Fibroblast of skin of back (primary cell): ENCODE measurements around the gene GGTLC1.
A peak's percentile ranks its signal among the peaks of the same experiment; 100 is the strongest.

Experiments
- DNase-seq: peaks from one replicate; pipeline ENCODE4 v3.0.0-alpha.2; 2013

The GGTLC1 gene

DNA sequence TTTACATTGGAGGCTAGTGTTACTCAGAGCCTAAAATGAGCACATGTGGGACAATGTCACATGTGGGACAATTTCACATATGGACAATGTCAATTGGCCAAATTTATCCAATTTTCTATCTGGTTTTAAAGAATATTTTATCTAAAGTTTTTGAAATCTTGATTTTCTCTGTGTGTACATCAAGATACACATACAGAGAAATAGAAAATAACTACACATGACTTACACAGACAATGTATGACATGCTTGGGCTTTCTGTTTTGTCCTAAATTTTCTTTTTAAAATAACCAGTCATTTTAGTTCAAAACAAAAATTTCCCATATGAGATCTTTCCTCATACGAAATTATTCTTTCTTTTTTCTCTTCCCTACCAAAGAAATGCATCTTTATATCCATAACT lies 24.6 kb downstream of the GGTLC1 start:
- DNase-seq = no peak

DNA sequence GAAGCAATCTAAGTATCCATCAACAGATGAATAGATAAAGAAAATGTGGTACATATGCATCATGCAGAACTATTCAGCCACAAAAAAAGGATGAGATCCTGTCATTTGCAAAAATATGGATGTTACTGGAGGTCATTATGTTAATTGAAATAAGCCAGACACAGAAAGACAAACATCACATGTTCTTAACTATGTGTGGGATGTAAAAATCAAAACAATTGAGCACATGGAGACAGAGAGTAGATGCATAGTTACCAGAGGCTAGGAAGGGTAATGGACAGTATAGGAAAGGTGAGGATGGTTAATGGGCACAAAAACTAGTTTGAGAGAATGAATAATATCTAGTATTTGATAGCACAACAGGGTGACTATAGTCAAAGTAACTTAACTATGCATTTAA lies 26.3 kb downstream of the GGTLC1 start:
- DNase-seq = no peak

DNA sequence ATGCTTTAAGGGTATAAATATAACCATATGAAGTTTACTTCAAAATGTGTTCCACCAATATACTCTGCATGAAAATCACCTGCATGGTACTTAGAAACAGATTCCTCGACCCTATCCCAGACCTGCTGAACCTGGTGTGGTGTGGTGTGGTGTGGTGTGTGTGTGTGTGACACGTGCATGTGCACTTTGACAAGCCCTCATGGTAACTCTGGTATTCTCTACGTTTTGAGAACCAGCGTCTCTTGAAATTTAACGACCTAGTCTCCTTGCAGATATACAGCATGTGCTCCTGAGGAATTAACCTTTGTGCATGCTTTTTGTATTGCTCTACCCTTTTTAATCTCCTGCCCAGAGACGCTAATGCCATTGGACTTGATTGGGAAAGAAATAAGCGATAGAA lies 29.5 kb downstream of the GGTLC1 start:
- no peak for DNase-seq

DNA sequence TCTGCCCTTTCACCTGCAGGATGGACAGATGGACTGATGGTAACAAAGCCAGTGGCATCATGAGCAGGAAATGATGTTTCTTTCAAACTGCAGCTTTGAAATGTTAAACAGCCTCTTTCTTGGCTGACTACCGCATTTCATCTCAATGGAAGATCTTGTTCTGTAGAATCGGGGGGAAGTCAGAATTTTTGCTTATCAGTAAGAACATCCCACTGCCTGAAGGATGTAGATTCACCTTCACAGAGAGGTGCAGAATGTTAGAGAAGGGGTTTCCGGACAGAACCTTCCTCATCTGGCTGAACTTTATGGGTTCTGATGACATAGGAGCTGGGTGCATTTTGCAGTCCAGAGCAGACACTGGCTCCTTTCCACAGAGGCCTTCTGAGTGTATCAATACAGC lies 32.7 kb downstream of the GGTLC1 start:
- no peak for DNase-seq

DNA sequence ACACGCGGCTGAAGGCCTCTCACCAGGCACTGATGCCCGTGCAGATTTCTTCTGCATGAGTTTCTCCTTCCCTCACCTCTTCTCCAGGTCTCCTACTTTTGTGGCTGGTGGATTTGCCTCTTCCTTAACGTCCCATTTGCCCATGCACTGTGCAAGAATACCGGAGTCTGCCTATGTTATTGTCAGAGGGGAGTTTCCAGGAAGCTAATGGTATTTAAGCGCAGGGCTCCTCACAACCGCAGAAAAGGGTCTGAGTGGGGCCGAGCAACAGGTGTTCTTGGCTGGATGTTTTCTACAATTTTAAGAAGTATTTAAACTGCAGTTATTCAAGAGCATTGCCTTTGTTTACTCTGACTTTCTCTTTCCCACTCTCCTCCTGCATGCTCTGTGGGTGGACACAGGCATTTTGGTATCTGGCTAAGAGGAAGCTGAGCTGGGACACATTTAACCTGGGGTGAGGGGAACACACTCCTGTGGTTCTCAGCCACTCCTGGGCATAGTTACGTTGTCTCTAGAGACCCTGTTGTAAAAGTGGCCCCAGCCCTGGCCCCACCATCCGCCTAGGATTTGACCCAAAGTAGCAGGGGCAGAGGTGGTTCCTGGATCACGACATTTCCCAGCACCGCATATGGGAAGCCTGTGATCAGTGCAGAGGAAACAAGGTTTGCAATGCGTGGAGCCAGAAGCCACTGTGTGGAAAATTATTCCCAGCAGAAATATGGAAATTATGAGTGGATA lies 34.4 kb downstream of the GGTLC1 start:
- DNase-seq = no peak

DNA sequence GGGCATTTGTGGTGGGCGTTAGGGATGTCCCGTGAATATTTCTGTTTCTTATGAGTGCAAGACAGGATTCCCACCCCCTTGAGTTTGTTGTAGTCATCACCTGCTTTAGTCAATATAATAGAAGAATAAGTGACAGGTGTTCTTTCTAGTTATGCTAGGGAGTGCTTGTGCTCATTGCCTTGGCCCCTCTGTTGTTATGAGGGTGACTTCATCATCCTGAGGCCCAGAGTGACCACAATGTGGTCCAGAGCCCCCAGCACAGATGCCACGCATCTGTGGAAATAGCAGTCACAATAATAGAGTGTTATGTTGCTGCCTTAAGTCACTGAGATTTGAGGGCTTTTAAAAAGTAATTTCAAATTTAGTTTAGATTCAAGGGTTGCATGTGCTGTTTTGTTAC lies 42.4 kb downstream of the GGTLC1 start:
- no peak for DNase-seq

DNA sequence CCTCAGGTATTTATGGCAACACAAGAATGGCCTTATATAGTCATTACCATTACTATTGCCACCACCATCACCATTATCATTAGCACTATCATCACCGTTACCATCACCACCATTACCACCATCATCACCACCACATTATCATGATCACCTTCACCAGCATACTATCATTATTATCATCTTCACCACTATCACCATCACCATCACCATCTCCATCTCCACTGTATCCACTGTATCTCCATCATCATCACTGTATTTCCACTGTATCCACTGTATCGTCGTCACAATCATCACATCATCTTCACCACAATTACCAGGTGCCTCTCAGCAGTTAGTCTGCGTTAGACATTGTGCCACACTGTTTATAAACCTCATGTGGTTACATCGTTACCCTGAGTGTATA lies 45.3 kb downstream of the GGTLC1 start:
- DNase-seq = no peak

DNA sequence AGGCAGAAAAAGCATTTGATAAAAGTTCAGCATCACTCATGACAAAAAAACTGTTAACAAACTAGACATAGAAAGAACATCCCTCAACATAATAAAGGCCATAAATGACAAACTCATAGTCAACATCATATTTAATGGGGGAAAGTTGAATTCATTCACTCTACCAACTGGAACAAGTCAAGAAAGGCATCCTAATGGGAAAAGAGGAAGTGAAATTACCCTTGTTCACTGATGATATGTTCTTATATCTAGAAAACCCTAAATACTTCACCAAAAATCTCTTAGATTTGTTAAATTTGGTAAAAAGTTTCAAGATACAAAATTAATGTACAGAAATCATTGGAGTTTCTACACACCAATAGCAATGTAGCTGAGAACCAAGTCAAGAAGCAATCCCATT lies 48.9 kb downstream of the GGTLC1 start:
- no peak for DNase-seq

DNA sequence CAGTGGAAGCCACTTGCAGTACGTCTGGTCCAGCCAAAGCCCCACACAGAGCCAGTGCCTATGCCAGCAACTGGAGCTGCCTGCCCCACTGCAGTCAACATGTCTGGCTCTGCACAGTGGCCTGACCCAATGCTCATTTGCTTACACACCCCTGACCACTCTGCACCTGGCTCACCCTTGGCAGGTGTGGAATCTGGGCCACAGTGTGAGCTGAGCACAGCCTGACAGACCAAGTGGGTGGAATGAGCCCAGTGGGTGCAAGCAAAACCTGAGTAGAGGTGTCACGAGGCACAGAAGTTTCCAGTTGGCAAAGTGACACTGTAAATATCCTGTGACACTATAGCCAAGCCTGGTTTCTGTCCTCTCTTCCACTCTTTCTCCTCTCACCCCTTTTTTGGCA lies 49.5 kb downstream of the GGTLC1 start:
- DNase-seq = no peak

DNA sequence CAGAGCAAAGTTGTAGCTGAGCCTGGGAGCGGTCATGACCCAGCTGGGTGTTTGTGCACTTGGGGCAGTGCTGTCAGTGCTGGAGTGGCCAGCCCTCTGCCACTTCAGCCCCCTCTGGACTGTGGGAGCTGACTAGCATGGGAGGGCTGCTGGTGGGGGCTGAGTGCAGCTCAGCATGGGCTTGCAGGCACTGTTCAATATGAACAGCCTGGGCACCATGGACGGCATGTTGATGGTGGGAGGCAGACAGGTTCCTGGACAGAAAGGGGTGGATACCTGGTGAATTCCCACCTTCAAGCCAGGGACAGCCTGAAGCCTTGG lies 50.5 kb downstream of the GGTLC1 start:
- no peak for DNase-seq

DNA sequence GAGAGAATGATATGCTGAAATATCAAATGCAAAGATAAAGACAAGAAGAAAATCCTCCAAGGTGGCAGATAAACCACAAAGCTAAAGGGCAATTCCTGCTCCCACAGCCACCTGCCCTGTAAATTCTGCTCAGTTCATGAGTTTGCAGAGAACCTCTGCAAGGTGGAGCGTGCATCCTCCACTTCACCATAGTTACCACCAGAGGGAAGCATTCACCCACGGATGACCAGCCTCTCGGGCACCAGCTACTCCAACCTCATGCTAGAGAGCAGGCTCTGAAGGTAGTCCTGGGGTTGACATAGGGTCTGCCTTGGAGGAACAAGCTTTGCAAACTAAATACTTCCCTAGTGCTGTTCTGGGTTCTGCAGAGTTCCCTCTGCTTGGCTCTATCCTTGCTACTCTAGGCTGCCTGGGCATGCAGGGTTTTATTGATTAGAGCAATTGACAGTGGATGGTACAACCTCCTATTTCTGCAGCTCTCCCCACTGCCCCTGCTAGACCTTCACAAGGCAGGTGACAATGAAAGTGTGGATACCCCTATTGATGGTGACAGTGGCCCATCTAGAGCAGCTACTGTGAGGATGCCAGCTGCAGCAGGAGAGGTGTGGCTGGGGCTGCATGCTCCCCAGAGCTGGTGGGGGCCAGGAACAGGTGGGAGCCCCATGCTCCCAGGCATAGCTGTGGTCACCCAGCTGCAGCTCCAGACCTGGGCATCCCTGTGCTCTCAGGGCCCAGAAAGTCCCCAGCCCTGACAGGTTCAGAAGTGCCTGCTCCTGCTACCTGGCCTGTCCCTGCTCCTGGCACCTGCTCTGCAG lies 51.1 kb downstream of the GGTLC1 start:
- DNase-seq = peak; percentile 44
